HG02852 (cell line): Measurements from ENCODE around the gene CSNK2A3.
"Not testable (repeated sequence)": the region's sequence is repeated elsewhere in the genome, so short reads cannot be mapped to it uniquely, and the experiment has no call there.

Source experiments
- ATAC-seq: cut with Tn5 transposase; IDR thresholded peaks from one replicate; pipeline ENCODE4 v1.9.1; 2021; ENCODE audit warnings: mild to moderate bottlenecking, moderate library complexity; ENCODE audit not compliant: unreplicated experiment

The CSNK2A3 gene

GRCh38 chr11:11380340-11380739 is 27.3 kb upstream of the CSNK2A3 start:
- no peak for ATAC-seq

GRCh38 chr11:11379661-11380060 is 26.6 kb upstream of the CSNK2A3 start:
- no peak for ATAC-seq

GRCh38 chr11:11378184-11378940 is 25.3 kb upstream of the CSNK2A3 start:
- ATAC-seq: no peak

- ATAC-seq: no peak
These were observed 21.5 kb upstream of the CSNK2A3 start for GRCh38 chr11:11374358-11375148.

GRCh38 chr11:11373934-11374333 is 20.9 kb upstream of the CSNK2A3 start:
- no peak for ATAC-seq

- no peak for ATAC-seq
These were observed 19.4 kb upstream of the CSNK2A3 start for GRCh38 chr11:11372461-11372860.

GRCh38 chr11:11370962-11371303 is 17.9 kb upstream of the CSNK2A3 start:
- ATAC-seq: no peak

- no peak for ATAC-seq
These were observed 17.4 kb upstream of the CSNK2A3 start for GRCh38 chr11:11370255-11370961.

GRCh38 chr11:11366793-11367192 is 13.7 kb upstream of the CSNK2A3 start:
- no peak for ATAC-seq

- no peak for ATAC-seq
These were observed 10.6 kb upstream of the CSNK2A3 start for GRCh38 chr11:11363674-11364073.

- ATAC-seq: no peak
These were observed 6.6 kb upstream of the CSNK2A3 start for GRCh38 chr11:11359611-11360010.

GRCh38 chr11:11356842-11357241 is 3.8 kb upstream of the CSNK2A3 start:
- ATAC-seq: no peak

GRCh38 chr11:11351851-11352250 is 1.2 kb downstream of the CSNK2A3 start:
- not testable (repeated sequence) for ATAC-seq

GRCh38 chr11:11351042-11351586 is 1.9 kb downstream of the CSNK2A3 start:
- ATAC-seq: no peak

- ATAC-seq: no peak
These were observed 3.1 kb downstream of the CSNK2A3 start for GRCh38 chr11:11349870-11350337.

GRCh38 chr11:11349106-11349825 is 3.8 kb downstream of the CSNK2A3 start:
- no peak for ATAC-seq

GRCh38 chr11:11348303-11348702 is 4.7 kb downstream of the CSNK2A3 start:
- ATAC-seq: no peak

GRCh38 chr11:11347592-11347991 is 5.5 kb downstream of the CSNK2A3 start:
- no peak for ATAC-seq

- no peak for ATAC-seq
These were observed 6.7 kb downstream of the CSNK2A3 start for GRCh38 chr11:11346303-11346702.

- ATAC-seq: no peak
These were observed 8.0 kb downstream of the CSNK2A3 start for GRCh38 chr11:11345099-11345498.

- ATAC-seq: no peak
These were observed 9.0 kb downstream of the CSNK2A3 start for GRCh38 chr11:11344045-11344444.
